HG03060 (cell line): ENCODE measurements around the gene GCSAM.

Experiments used
- ATAC-seq: cut with Tn5 transposase; IDR thresholded peaks from one replicate; pipeline ENCODE4 v1.9.1; 2021; ENCODE audit warnings: low read depth, moderate number of reproducible peaks; ENCODE audit not compliant: unreplicated experiment

GCSAM gene, protein sequence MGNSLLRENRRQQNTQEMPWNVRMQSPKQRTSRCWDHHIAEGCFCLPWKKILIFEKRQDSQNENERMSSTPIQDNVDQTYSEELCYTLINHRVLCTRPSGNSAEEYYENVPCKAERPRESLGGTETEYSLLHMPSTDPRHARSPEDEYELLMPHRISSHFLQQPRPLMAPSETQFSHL

DNA sequence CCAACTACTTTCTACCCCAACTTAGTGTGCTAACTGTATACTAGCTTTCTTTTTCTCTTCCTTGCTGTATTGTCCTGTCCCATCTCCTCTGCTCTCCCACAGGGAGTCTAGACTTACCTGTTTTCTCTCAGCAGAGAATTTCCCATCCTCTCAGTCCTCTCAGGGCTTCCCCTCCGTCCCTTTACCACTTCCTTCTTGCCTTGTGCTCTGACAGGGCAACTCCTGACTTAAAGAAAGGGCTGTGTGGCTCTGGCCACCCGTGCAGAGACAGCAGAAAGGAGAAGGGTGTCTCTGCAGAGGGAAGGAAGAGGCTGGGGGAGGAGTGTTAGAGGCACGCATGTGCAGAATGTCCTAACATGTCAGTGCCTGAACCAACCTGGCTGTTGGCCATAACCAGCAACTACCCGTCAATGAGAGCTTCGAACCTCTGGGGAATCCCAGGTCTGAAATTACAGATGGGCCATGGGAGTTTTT is at the start of gene GCSAM:
Gene GCSAM, minus strand, starts transcription at position 274 of the 474 bp plus-strand sequence. Its CDS starts 128 bp downstream, at position 146.
- ATAC-seq, result peak; percentile 69

DNA sequence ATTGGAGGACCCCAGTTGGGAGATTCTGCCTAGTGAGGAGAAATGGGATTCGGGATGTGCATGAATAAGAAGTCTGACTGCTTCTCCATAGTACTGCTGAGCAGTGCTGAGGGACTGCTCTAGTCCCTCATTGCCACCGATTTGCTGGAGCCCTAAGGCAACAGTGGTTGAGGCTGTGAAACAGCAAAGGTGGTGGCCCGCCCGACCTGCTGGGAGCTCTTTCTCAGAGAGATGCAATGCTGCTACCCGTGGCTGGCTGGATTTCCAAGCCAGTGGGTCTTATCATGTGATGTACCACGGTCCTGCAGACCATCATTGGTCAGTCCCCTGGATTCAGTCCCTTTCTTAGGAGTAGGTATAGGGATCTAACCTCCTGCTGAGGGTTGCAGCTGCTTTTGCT is 42.6 kb upstream of the GCSAM start:
- ATAC-seq, result no peak

DNA sequence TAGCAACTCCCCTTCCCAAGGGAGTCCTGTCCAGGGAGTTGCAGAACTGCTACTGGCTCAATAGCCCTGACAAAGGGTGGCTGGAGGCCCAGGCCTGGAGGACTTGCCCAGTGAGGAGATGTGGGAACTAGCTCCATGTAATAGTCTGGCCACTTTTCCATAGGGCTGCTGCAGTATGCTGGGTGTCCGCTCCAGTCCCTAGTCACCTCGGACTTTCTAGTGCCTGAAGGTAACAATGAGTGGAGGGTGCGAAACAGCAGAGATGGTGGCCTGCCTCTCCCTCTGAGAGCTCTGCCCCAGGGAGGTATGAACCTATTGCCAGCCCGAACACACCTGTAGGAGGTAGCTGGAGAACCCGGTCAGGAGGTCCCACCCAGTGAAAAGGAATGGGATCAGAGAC is 42.0 kb upstream of the GCSAM start:
- ATAC-seq, result no peak

DNA sequence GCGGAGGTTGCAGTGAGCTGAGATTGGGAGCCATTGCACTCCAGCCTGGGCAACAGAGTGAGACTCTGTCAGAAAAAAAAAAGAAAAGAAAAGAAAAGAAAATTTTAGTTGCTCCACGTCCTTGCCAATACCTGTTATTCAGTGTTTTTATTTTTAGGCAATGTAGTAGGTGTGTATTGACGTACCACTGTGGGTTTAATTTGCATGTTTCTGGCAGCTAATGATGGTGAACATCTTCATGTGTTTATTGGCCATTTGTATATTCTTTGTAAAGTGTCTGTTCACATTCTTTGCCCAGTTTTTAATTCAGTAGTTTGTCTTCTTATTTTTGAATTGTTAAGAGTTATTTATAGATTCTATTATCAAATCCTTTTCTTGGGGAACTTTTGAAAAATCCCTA is 38.1 kb upstream of the GCSAM start:
- ATAC-seq, result no peak

DNA sequence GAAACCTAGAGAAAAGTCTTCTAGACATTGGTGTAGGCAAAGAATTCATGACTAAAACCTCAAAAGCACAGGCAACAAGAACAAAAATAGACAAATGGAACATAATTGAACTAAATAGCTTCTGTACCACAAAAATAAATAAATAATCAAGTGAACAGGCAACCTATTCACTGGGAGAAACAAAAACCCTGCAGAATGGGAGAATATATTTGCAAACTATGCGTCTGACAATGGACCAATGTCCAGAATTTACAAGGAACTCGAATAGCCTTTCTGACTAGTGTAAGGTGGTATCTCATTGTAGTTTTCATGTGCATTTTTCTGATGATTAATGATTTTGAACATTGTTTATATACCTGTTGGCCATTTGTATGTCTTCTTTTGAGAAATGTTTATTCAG is 37.0 kb upstream of the GCSAM start:
- ATAC-seq, result no peak

DNA sequence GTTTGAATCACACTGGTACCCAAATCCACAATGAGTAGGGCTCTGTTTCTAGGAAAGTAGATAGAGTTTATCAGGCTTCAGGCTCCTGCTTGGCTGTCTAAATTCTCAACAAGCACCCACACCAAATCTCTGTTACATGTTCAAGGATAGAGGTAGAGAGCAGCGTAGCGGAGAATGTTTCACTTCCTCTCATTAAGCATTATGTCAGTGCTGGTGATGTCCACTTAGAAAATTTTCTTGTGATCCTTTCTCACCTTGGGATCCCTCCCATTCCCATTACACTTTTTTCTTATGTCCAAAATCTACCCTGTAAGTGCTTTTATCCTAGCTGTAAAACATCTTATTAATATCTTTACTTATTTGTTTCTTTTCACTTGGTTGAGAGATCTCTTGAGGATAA is 34.7 kb upstream of the GCSAM start:
- ATAC-seq, result peak; percentile 85

DNA sequence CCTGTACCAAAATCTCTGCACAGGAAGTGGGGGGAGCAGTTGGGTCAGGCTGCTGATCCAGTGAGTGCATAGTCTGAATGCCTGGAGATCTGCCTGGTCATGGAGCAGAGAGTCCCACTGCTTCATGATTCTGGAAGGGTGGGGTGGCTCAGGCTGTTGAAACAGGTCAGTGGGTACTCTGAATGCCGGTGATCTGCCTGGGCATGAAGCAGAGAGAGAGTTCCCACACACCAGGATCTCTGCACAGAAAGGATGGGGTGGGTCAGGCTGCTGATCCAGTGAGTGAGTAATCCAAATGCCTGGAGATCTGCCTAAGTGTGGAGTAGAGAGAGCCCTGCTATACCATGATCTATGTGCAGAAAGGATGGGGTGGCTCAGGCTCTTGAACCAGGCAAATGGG is 16.1 kb upstream of the GCSAM start:
- no peak for ATAC-seq

DNA sequence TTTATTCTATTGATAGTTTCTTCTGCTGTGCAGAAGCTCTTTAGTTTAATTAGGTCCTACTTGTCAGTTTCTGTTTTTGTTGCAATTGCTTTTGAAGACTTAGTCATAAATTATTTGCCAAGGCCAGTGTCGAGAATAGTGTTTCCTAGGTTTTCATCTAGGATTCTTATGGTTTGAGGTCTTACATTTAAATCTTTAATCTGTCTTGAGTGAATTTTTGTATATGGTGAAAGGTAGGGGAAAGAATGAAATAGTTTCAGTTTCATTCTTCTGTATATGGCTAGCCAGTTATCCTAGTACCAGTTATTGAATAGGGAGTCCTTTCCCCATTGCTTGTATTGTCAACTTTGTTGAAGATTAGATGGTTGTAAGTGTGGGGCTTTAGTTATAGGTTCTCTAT is 10.6 kb upstream of the GCSAM start:
- no peak for ATAC-seq

DNA sequence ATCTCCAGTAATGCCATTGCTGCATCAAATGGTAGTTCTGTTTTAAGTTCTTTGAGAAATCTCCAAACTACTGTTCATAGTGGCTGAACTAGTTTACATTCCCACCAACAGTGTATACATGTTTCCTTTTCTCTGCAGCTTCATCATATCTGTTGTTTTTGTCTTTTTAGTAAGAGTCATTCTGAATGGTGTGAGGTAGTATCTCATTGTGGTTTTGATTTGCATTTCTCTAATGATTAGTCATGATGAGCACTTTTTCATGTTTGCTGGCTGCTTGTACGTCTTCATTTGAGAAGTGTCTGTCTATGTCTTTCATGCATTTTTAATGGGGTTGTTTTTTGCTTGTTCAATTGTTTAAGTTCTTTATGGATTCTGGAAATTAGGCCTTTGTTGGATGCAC is 10.2 kb upstream of the GCSAM start:
- no peak for ATAC-seq

DNA sequence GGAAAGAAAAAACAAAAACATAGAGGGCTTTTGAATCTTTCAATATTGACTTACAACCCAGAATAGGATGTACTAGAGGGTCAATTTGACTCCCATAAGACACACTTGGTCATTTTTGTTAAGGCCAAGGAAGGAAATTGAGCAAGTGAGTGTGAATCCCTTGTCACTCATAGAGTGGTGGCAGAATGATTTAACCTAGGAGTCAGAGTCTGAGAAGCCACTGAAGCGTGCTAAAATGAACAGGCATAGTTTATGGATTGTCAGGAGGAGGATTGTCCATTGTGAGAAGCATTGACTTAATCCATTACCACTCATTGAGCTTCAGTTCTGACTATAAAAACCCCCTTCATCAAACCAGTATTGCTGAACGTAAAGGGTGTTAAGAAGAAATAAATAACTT is 8.2 kb upstream of the GCSAM start:
- ATAC-seq, result no peak

DNA sequence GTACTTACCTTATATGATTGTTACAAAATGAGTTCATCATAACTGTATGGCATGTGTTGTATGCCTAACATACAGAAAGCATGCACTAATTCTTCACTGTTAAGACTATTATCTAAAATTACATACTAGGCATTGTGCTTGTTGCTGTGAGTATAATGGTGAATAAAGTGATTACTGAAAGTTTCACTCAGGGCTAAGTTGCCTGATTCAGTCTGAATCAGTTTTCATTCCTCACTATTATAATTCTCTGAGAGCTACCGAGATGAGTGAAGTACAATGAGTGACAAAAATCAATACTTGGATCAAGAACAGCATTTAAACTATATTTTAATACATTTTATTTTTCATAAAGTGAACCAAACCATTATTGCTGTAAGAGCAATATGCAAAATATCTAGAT is 7.5 kb upstream of the GCSAM start:
- ATAC-seq, result no peak

DNA sequence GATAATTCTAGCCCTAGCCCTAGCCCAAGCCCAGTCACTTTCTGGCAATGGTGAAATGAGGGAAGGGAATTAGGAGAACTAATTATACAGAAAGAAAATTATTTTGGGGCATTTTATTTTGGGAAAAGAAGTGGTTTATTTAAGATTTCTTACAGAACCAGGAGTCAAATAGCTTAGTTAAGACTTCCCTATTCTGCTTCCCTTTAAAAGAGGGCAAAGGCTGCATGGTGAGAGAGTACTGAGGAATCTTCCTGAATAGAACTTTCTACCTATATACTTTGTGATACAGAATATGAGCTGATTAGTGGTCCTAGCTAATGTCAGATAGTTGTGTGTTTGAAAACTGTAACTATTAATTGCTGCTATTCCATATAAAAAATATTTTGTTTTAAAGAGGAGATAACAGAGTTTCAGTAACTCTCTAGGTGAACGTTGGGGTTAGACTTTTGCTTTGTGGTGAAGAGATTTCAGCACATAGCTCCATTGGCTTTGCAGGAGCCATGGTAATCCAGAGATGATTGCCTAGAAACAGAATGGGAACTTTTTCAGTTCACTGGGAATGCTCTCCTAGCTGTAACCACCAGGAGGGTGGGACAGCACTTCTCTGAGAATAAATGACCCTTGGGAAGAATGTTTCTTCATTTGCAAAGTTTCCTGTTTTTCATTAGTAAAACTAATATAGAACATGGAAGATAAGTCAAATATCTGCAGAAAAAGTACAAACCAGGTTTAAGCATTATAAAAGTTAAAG is 5.3 kb upstream of the GCSAM start:
- no peak for ATAC-seq

DNA sequence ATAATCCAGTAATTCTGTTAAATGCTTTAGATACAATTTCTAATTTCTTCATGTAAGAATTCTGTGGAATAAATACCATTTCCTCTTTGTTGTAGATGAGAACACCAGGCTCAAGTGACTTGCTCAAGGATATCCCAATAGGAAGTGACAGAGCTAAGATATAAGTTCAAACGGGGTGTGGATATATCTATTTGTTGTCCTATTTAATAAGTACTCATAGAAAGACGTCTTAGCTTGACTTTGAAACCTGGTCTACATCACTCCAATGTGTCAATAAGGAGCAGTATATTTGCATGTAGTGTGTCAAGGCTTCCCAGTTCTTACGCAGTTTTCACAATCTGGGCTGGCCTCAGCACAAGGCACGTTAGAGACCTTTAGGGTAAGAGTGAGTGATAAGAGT is 4.7 kb upstream of the GCSAM start:
- ATAC-seq, result no peak

DNA sequence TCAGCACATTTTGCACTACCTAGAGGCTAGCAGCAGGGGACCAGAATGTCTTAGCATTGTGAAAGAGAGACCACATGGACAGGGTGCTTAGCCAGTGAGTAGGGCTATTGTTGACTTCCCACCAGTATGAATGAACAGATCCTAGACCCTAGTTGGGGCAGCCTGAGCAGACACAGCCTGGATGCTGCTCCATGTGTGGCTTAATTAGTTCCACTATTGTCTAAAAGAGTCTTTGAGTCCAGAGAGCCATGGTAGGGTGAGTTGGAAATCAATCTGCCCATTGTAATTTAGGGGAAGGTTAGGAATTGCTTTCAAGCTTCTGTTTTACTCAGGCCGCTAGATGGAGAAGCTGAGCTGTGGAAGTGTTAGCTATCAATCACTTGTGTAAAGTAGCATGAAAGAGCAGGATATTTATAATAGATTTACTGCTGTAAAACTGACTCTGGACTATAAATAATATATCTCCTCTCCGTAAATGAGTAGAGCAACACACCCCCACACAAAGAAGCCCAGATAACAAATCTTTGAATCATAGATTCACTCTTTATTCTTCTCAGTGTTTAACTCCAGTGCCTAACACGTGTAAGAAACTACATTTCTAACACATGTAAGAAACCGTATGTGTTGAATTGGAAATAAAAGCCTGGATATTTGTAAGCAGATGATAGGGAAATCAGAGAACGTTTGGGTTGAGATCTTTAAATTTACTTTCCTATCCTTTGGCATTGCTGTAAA is 4.1 kb upstream of the GCSAM start:
- ATAC-seq, result no peak

DNA sequence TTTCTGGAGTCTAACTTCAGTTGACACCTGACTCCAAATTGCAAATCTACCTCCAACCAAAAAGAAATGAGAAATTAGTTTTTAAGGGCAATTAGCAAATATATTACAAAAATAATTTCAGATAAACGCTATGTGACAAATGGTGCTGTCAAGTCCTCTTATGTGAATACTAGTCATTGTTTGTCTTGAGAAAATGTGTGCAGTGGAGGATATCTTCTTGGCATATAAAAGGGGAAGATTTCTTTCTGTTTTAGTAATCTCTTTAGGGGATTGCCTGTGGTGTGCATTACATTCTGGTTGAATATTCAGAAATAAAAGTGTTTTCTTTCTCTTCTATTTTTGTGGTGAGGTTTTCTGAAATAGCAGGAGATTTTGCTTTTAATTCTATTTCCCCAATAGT is 3.0 kb upstream of the GCSAM start:
- no peak for ATAC-seq

DNA sequence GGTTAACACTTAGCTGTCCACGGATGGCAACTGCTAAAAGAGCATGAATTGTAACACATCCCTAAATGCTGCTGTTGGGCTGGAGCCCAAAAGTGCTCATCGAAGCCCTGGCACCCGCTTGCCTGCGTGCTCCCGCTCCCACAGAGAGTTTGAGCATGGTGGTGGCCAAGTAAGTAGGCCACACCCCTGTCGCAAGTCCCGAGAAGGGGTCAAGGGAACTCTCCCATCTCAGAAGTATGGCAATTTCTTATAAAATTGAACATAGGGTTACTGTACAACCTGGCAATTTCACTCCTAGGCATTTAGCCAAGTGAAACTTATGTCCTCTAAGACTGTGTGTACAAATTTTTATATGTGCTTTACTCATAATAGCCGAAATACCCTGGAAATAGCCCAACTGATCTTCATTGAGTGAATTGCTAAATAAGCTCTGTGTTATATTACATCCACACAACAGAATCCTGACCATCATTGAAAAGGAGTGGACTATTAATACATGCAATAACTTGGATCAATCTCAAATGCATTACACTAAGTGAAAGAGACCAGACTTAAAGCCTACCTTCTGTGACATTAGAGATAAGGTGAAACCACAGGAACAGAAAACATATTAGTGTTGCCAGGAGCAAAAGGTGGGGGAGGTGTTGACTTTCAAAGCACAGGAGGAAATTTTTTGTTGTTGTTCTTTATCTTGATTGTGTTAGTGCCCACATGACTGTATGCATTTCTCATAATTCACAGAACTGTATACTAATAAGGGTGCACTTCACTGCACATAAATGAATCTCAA is 1.5 kb upstream of the GCSAM start:
- ATAC-seq, result no peak

DNA sequence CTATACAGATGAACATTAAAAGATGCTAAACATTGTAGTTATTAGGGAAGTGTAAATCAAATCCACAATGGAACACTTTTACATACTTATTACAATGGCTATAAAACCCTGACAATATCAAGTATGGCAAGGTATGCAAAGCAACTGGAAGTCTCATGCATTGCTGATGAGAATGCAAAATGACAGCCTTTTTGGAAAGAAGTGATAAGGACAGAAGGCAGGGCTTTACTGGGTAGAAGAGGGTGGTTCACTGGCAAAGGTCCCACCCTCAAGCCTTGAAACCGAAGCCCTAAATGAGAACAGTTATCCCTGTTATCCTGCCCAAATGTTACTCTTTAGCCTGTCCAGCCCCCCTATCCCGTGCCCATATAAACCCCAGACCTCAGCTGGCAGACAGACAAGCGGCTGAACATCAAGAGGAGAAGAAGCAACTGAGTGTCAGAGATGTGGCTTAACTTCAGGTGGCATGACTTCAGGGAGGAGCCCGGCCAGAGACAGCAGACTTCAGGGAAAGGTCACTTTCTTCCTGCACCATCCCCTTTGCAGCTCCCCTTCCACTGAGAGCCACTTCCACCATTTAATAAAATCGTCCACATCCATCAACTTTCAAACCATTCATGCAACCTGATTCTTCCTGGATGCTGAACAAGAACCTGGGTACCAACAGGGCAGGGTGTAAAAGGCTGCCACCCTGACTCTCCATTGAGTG is 732 bp upstream of the GCSAM start:
- no peak for ATAC-seq

DNA sequence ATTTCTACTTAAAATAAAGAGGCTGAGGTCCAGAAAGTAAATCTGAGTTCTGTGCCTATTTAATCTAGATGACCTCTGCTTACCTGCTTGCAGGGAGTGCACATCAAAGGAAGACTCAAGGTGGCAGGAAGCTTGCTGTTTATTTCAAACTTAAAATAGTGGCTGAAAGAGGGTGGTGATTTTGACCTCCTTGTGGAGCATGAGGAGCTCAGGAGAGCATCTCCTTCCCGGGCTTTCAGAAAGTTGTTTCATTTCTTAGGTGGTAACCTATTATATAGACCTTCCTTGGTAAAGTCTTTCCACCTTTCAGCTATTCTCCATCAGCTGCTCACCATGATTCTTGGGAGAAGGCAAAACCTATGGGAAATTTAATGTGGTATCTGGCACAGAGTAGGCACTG is 494 bp downstream of the GCSAM start:
- ATAC-seq, result no peak

DNA sequence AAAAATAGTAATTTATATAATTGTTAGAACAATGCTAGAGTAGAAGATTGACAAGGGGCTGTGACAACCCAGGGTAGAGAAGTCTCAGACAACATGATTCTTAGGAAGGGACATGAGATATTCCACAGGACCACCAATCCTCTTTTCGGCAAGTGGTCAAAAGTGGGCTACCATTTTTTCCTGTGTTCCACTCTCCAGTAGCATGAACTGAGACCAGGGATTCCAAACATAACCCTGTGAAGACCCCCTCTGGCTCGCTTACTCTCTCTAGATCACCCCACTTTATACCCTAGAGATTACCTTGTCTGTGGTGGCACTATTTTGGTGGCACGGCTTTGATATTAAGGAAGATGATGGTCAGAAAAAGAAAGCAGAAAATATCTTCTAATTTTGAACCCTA is 960 bp downstream of the GCSAM start:
- ATAC-seq, result no peak

DNA sequence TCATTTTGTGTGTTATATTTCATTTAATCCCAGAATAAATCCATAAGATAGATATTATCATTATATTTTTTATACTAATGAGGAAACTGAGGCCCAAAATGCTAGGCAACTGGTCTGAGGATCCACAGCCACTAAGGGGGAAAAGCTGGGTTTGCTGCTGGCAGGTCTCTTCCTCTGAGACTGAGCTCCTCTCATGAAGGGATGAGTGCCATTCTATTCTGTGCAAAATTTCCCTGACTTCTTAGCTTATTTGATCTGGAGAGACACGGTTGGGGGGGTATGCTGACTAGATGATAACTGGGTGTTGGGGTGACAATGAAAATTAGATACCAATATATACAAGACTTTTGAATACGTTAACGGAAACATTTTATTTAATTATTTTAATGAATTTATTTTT is 1.9 kb downstream of the GCSAM start:
- no peak for ATAC-seq
